Pancreas (tissue), 10 donors: ENCODE measurements around the gene MEIS3. TPM values are rescaled to one million over a fixed set of nuclear protein-coding genes. Genes with fewer than 3 reads are reported as not detected.

Experiments
- ATAC-seq, 4 donors: fragments of 200-7000 bp; cut with Tn5 transposase; one replicate each; pipeline versions ENCODE4 v1.8.0 to v1.9.1; 2020; ENCODE audit warnings: mild to moderate bottlenecking in 4 of 4, moderate library complexity in 4 of 4
- DNase-seq, 6 donors: peaks; one replicate each; pipeline ENCODE4 v3.0.0-alpha.2; 2020
- FAIRE-seq: peaks from 2 replicates; lab custom pipeline; 2012; peaks lifted over from hg19 to GRCh38; lab: Jason Lieb, UNC
- H3K27ac ChIP-seq, 4 donors: fragments of 200-600 bp; sonication (generic); 1 replicate in 3 of 4; 2 replicates in 1 of 4; pipeline versions ENCODE4 v1.5.0 to v1.8.0; 2020
- H3K27me3 ChIP-seq, 4 donors: fragments of 200-600 bp; one replicate each; pipeline ENCODE4 v1.8.0; 2021
- H3K36me3 ChIP-seq, 3 donors: fragments of 200-600 bp; sonication (generic) in 1 of 3; one replicate each; pipeline versions ENCODE4 v1.5.0 to v1.8.0; 2020 to 2021
- H3K4me1 ChIP-seq, 3 donors: fragments of 200-600 bp; one replicate each; pipeline ENCODE4 v1.8.0; 2021
- H3K4me3 ChIP-seq, 4 donors: fragments of 200-600 bp; sonication (generic) in 2 of 4; one replicate each; pipeline versions ENCODE4 v1.5.0 to v1.8.0; 2020 to 2021
- H3K9me3 ChIP-seq, 4 donors: fragments of 200-600 bp; one replicate each; pipeline ENCODE4 v1.8.0; 2021
- CTCF ChIP-seq, 4 donors: fragments of 200-600 bp; sonication (generic) in 3 of 4; IDR thresholded peaks; one replicate each; pipeline versions ENCODE4 v1.5.0 to v1.8.0; 2021; ENCODE audit warnings: antibody characterized with exemption in 4 of 4
- whole genome bisulfite sequencing, 2 donors: extraction: QIAGEN DNeasy Blood & Tissue Kit; methylation state at CpG; one replicate each; pipeline ENCODE4 v1.1.7; 2013; 5-methylcytosine and 5-hydroxymethylcytosine counted together
- intact Hi-C, 3 donors: fragments of 100-400 bp; cut with DNase I; formaldehyde crosslinking; loops; one replicate each; pipeline versions ENCODE4 v1.11.1 to v1.14.2; 2022
- polyA plus RNA-seq, 2 donors: library from polyadenylated mRNA; stranded (reverse); fragments of 200-250 nt; gene quantifications; one replicate each; pipeline ENCODE4 v1.2.3, GENCODE V29; 2013
- total RNA-seq, 6 donors: library from RNA; stranded (reverse); fragmentation: NEBNext Ultra II Directional in 4 of 6; extraction: Animal tissue kit (Norgen Biotek cat#: 25700) in 4 of 6; gene quantifications; one replicate each; pipeline versions ENCODE4 v1.2.1 to v1.2.4, GENCODE V29; 2021 to 2023
- donor health status: healthy with polysubstance abuse.
- donor health status: DM: no; HTN: no; CAD: no; lungs with moderate emphysema.
- donor health status: DM: no; HTN: no; CAD: no.
- donor health status: control.
- donor health status: control.
- donor health status: Bipolar disorder and iron deficiency.
- donor health status: DM: yes; HTN: yes; CAD: no.
- donor health status: DM: no; HTN: no; CAD: no.
- donor health status: DM: no; HTN: no; CAD: no.
- donor health status: DM: yes; HTN: yes; CAD: no.

The MEIS3 gene
- total and polyA plus RNA-seq, 8 donors = 0.91 to 28.5 (median 3.0) TPM

- FAIRE-seq = no peak
- TF ChIP-seq CTCF (IDR thresholded peaks at IDR 0.05) = no peak
These were observed 3.3 kb upstream of the MEIS3 start for GRCh38 chr19:47422417-47423163.

DNA sequence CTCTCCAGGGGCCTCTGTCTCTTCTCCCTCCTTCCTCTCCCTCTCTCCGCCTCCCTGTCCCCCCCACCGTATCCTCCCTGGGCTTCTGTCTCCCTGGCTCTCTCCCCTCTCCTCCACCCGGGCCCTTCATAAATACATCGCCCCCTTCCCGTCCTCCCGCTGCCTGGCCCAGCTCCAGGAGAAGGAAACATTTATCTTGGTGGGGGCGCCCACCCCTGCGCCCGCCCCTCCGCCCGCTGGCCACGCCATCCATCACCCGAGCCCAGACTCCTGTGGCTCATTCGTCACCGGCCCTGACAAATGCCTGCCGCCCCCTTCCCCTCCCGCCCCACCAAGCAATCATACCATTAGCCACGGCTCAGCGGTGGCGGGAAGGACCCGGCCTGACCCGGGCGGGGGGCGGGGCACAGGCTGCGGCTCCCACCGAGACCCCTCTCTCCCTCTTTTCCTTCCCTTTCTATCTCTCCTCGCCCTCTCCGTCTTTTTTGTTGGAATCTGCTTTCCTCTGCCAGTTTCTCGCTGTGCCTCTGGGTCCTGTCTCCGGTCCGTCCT lies 2.6 kb upstream of the MEIS3 start:
- DNase-seq (no peak), FAIRE-seq (no peak), ATAC-seq (no peak)
- Histone ChIP-seq H3K27me3 (peaks cover 0 to 19% (median 0%) of the 10 kb centered on the region in 4 donors), H3K4me1 (no peaks in the 10 kb centered on the region), H3K9me3 (no peaks in the 10 kb centered on the region), H3K4me3 (no peak overlapping the region), H3K36me3 (no peaks in the 10 kb centered on the region), H3K27ac (no peak overlapping the region)
- TF ChIP-seq CTCF (IDR thresholded peaks at IDR 0.05) = no peak
- intact Hi-C loops = no loop called here
- 3 to 5% methylated on average over 30 to 31 of the region's 31 CpGs for WGBS, 2 donors

More at GRCh38 chr19:47422417-47423163, 3.3 kb upstream of the MEIS3 start:
- peaks cover 0 to 19% (median 0%) of the 10 kb centered on the region in 4 donors for H3K27me3 ChIP-seq
- H3K4me1 ChIP-seq = no peaks in the 10 kb centered on the region
- no peak overlapping the region for H3K4me3 ChIP-seq
- ATAC-seq (no peak), DNase-seq (no peak)
- no peaks in the 10 kb centered on the region for H3K9me3 ChIP-seq
- H3K27ac ChIP-seq = no peak overlapping the region
- intact Hi-C loops = no loop called here
- WGBS, 2 donors = 3 to 12% methylated on average over 1 of the region's 1 CpG
- no peaks in the 10 kb centered on the region for H3K36me3 ChIP-seq

- DNase-seq (no peak), ATAC-seq (no peak), FAIRE-seq (no peak)
- WGBS, 2 donors = 9 to 12% methylated on average over 16 of the region's 16 CpGs
- Histone ChIP-seq H3K36me3 (no peaks in the 10 kb centered on the region), H3K9me3 (no peaks in the 10 kb centered on the region), H3K27ac (no peak overlapping the region), H3K27me3 (peaks cover 0 to 19% (median 0%) of the 10 kb centered on the region in 4 donors), H3K4me3 (no peak overlapping the region), H3K4me1 (no peaks in the 10 kb centered on the region)
- intact Hi-C loops = no loop called here
- no peak for TF ChIP-seq CTCF (IDR thresholded peaks at IDR 0.05)
These were observed 2.0 kb upstream of the MEIS3 start for GRCh38 chr19:47421244-47421786.

GRCh38 chr19:47419789-47420188 lies 462 bp upstream of the MEIS3 start:
- no peak overlapping the region for H3K27ac ChIP-seq
- intact Hi-C loops = no loop called here
- peaks cover 0 to 24% (median 0%) of the 10 kb centered on the region in 4 donors for H3K27me3 ChIP-seq
- FAIRE-seq = no peak
- H3K4me1 ChIP-seq = no peaks in the 10 kb centered on the region
- no peak for TF ChIP-seq CTCF (IDR thresholded peaks at IDR 0.05)
- ATAC-seq = no peak
- WGBS, 2 donors = 16% methylated on average over 18 to 19 of the region's 19 CpGs
- H3K9me3 ChIP-seq = no peaks in the 10 kb centered on the region
- no peak for DNase-seq
- no peak overlapping the region for H3K4me3 ChIP-seq
- no peaks in the 10 kb centered on the region for H3K36me3 ChIP-seq

DNA sequence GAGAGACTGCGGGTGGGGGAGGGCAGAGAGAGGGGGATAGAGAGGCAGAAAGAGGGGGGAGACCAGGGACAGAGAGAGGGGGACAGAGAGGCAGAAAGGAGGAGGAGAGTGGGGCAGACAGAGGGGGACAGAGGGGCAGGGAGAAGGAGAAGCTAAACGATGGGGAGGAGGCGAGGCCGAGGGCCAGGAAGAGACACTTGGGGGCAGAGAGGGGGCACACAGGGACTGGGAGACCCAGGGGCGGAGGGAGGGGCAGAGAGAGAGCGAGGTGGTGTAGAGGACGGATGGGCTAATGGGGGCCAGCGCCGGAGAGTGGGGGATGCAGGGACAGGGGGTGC lies 666 bp downstream of the MEIS3 start:
- TF ChIP-seq CTCF (IDR thresholded peaks at IDR 0.05) = no peak
- Histone ChIP-seq H3K4me1 (no peaks in the 10 kb centered on the region), H3K4me3 (peak overlapping the region in 2 of 4 donors; percentile 21 to 33), H3K9me3 (no peaks in the 10 kb centered on the region), H3K27me3 (peaks cover 0 to 24% (median 0%) of the 10 kb centered on the region in 4 donors), H3K36me3 (no peaks in the 10 kb centered on the region), H3K27ac (no peak overlapping the region)
- ATAC-seq (no peak), DNase-seq (no peak), FAIRE-seq (no peak)
- 0 to 6% methylated on average over 9 of the region's 9 CpGs for WGBS, 2 donors
- intact Hi-C loops = no loop called here
